ENCODE data around the gene RTP3.

- no peak for TF ChIP-seq EZH2phosphoT487 (IDR thresholded peaks at IDR 0.05; ENCODE audit: insufficient read depth, low read depth)
- TF ChIP-seq EZH2 (IDR thresholded peaks at IDR 0.05; ENCODE audit: insufficient read depth, poor library complexity, severe bottlenecking): no peak
These were observed 3.9 kb downstream of the RTP3 start for GRCh38 chr3:46501702-46502101.

All from GM23248 (cell line).